HG02588 (cell line): ENCODE results near the gene ZFP36L1.
"Not testable (repeated sequence)": the region's sequence is repeated elsewhere in the genome, so short reads cannot be mapped to it uniquely, and the experiment has no call there.

Experiments
- ATAC-seq: cut with Tn5 transposase; IDR thresholded peaks from one replicate; pipeline ENCODE4 v1.9.1; 2021; ENCODE audit warnings: mild to moderate bottlenecking, moderate library complexity; ENCODE audit not compliant: unreplicated experiment

The ZFP36L1 gene

GRCh38 chr14:68766299-68767247 is 26.3 kb downstream of the ZFP36L1 start:
- no peak for ATAC-seq

- not testable (repeated sequence) for ATAC-seq
These were observed 29.0 kb downstream of the ZFP36L1 start for GRCh38 chr14:68763843-68764242.

DNA sequence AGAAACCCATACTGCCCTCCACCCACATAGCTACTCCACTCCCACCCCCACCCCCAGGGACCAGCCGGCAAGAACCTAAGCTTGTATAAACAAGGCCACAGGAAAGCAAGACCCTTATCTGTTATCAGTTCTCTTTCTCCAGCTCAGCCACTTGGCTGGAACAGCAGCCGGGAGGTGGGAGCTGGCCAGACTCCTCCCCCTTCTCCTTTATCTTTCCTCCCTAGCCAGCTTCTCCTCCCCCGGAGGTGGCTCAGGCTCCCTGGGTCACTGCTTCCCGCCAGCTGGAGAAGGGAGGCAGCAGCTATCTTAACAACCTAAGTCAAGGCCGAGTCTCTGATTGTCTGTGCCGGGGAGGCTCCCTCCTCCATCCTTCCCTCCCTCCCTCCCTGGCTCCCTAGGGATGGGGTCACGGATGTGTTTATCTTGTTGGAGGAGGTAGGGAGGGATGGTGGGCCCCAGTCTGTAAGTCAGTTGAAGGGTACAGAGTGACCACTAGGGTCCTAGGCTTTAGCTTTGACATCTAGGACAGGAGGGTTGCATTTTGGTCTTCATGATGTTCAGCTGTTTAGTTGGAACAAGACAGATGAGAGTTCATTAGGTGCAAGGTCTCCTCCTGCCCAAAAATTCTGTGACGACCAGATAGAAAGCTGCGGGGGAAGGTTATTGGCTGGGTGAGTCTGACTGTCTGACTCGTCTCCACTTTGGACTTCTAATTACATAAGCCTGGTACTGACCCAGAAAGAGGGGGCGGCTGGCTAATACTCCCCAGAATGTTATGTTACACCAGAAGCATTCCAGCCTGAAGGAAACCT is 29.7 kb downstream of the ZFP36L1 start:
- no peak for ATAC-seq

DNA sequence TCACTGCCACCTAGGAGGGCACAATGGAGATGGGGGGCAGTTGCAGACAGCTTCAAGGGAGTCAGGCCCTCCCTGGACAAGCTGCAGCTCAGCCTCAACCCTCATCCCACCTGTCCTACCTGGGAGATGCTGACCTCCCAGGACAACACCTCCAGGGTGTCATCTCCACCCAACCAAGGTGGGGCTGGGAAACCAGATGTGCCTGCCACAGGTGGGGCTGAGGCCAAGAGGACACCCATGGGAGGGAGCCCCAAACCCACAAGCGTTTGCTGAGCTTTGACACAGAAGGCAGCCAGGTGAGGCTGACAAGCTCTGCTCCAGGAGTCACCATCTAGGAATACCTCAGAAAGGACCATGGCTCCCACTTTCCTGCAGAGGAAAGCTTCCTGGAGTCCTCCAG is 31.5 kb downstream of the ZFP36L1 start:
- no peak for ATAC-seq

DNA sequence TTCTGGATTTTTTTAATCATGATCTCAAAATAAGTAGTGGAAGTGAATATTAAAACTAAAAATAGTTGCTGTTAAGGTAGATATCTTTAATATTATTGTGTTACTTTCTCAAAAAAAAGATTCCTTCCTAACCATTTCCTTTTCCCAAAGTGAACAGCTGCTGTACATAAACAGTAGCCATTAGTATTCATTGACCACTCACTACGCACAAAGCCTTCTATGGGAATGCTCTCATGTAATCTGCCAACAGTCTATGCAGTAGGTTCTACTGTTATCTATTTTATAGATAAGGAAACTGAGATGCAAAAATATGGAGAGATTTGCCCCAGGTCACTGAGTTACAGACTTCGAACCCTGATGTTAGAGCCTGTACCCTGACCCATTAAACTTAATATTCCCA is 32.1 kb downstream of the ZFP36L1 start:
- ATAC-seq: no peak

GRCh38 chr14:68759937-68760336 is 32.9 kb downstream of the ZFP36L1 start:
- no peak for ATAC-seq

GRCh38 chr14:68759017-68759560 is 33.8 kb downstream of the ZFP36L1 start:
- ATAC-seq: no peak

DNA sequence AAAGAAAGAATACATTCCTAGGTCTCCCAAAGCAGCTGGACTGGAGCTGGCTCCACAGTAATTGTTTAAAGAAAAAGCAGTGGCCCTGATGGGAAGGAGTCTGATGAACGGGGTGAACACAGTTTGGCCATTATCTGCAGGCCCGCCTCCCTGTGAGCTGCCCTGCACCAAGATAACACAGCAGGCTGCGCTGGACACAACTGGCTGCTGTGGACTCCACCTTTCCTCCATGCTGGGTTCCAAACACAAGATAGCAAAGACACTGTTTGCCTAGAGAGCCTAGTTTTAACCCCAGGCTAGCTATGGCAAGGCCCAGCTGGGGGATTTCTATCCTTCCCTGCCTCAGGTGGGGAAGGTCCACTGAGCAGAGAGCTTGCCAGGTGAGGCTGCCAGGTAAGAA is 34.6 kb downstream of the ZFP36L1 start:
- ATAC-seq: no peak

DNA sequence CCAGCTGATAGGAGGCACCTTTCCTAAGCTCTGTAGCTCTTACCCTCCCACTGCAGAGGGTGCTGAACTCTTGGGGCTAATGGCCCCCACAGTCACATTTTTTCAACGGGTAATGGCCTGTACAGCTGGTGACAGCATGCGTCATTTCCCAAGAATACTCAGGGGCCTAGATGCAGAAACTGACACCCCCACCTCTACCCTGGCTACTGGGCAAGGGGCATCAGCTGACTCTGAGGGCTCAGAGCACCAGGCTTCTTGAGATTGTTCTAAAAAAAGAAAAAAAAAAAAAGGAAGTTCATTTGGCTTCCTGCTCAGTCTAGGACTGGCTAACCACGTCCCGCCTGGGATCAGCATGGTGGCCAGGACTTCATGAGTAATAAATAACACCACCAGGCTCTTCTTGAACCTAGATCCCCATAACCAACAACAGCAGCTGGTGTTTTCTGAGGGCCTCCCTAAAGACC is 35.2 kb downstream of the ZFP36L1 start:
- ATAC-seq: no peak

DNA sequence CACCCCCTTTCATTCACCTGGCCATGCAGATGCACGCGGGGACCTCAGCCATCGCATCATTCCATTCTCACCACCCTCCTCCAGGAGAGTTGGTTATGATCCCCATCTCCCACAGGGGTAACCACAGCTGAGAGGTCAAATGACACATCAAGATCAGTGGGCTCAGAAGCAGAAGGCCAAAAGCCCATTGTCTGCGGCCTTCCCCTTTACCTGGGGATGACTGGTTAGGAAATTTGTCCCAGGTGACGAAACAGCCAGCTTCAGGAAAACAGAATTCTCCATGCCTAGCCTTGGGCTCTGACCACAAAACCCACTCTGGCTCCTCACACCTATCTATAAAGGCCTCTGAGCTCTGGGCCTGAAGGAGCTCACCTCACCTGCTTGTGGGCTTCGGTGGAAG is 36.1 kb downstream of the ZFP36L1 start:
- no peak for ATAC-seq

DNA sequence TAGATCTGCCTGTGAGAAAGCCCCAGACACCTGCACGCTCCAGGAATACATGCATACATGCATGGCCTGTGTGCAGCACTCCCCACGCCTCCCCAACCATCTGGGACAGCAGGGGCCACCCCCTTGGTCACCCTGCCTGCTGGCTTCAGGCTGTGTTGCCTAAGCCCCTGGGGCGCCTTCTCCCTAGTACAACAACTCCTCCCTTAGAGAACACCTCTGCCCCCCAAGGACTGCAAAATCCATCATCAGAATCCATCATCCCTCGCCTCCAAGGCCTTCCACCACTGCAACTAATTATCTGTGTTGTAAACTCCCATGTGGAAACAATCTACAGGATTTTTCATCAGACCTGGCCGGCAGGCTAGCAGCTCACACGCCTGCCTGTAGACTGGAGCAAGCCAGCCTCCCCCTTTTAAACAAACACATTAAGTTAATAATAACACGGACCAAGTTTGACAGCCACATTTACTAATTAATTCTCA is 36.8 kb downstream of the ZFP36L1 start:
- no peak for ATAC-seq

- ATAC-seq: no peak
These were observed 37.9 kb downstream of the ZFP36L1 start for GRCh38 chr14:68755016-68755353.

GRCh38 chr14:68753690-68754089 is 39.2 kb downstream of the ZFP36L1 start:
- ATAC-seq: no peak

GRCh38 chr14:68752271-68753006 is 40.4 kb downstream of the ZFP36L1 start:
- no peak for ATAC-seq

DNA sequence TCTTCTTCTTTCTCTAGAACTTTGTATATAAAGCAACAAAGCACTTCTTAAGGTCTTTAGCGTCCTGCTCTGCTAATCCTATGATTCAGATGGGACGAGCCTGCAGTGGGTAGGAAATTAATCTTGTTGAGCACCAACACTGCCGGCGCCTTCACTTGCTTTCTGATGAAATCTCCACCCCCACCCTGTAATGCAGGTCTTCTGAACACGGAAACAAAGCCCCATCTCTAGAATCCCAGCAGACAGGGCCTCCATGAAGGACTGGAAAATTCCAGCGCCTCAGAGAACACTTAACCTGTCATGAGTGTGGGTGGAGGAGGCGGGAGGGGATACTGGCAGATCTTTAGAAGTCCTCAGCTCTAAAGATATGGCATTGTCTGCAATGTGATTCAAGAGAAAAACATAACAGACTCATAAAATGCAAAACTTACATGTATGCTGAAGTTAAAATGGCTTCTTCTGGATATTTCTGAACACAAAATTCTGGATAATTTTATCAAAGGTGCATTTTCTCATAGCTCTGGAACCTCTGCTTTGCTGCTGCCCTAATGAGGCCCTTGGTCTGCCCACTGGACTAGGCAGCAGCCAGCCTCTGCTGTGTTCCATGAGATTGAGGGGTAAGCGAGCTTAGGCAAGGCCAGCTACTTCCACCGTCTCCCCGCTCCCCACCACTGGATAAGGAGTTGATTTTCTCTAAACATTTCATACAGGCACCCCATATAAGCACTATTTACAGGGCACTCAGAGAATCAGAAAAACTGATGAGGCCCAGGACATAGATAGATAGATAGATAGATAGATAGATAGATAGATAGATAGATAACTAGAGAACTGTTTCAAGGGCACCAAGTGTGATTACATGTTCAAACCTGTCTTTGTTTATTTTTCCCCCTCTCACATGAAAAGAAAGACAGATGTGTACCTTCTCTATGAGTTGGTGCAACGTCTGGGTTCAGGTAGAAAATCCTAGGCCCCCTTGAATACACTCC is 43.1 kb downstream of the ZFP36L1 start:
- ATAC-seq: no peak

- ATAC-seq: no peak
These were observed 44.2 kb downstream of the ZFP36L1 start for GRCh38 chr14:68748691-68749090.

DNA sequence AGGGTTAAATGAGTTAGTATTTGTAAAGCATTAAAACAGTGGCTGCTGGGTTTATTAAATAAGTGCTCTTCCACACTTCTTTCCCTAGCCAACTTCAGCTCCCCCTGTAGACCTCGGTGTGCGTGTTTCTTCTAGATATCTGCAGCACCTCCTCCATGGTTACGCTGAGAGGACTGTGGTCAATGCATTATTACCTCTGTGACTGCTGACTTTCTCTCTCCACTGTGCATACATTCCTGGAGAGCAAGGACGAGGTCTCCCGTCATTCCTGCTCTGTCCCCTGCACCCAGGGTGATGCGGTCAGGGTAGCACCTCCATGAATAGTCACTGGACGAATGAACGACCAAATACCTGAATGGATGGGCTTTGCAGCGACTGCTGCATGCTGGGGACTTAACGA is 44.6 kb downstream of the ZFP36L1 start:
- no peak for ATAC-seq

DNA sequence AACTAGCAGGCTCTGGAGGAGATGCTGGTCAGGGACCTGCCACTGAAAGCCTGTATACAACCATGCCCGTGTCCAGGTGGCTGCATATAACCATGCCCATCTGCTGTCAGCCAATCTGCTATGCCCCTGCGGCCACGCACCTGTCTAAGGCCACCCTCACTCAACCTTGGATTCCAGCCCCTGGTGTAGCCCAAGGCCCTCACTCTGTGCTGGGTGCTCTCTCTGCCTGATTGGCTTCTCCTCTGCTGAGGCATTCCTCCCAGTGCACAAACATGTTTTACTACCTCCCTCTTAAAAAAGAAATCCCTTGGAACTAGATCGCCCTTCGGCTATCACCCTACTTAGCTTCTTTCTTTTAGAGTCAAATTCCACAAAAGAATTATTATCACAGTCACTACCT is 45.5 kb downstream of the ZFP36L1 start:
- ATAC-seq: no peak

DNA sequence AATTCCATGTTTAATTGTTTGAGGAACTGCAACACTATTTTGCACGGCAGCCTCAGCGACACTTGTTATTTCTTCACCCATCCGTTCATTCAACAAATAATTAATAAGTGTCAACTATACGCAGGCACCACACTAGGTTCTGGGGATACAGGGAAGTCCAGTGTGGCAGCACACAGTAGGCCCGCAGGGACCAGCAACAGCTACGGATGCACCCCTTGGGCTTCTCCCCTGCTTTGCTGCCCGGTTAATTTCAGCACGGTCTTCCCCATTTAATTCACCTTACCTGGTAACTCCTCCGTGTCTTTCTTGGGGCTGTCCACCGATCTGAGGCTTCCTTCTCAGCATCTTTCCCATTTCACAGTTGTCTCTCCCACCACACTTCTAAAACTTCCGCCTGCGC is 48.3 kb downstream of the ZFP36L1 start:
- ATAC-seq: no peak
